Posterior vena cava (tissue), 2 donors: Measurements from ENCODE around the gene BSX. TPM values are rescaled to one million over a fixed set of nuclear protein-coding genes. Genes with fewer than 3 reads are reported as not detected.

Source experiments
- DNase-seq: peaks from one replicate; pipeline ENCODE4 v3.0.0-alpha.2; 2020; ENCODE audit warnings: low spot score
- intact Hi-C, 2 donors: fragments of 100-400 bp; cut with DNase I; formaldehyde crosslinking; loops; one replicate each; pipeline versions ENCODE4 v1.14.1 to v1.14.2; 2022 to 2023
- long read RNA-seq, 2 donors: library from polyadenylated mRNA; unstranded; transcript quantifications; one replicate each; pipeline ENCODE4 v2.0.0, GENCODE V29; 2020 to 2021
- total RNA-seq, 2 donors: library from RNA; stranded (reverse); fragmentation: NEBNext Ultra II Directional; extraction: Animal tissue kit (Norgen Biotek cat#: 25700); gene quantifications; one replicate each; pipeline ENCODE4 v1.2.1, GENCODE V29; 2021
- donor health status: DM: yes; HTN: yes; CAD: no.
- donor health status: DM: yes; HTN: yes; CAD: no.

The BSX gene
- total RNA-seq, result not detected
- long read RNA-seq, donor 1, result 0 reads
- long read RNA-seq, donor 2, result 0 reads

DNA sequence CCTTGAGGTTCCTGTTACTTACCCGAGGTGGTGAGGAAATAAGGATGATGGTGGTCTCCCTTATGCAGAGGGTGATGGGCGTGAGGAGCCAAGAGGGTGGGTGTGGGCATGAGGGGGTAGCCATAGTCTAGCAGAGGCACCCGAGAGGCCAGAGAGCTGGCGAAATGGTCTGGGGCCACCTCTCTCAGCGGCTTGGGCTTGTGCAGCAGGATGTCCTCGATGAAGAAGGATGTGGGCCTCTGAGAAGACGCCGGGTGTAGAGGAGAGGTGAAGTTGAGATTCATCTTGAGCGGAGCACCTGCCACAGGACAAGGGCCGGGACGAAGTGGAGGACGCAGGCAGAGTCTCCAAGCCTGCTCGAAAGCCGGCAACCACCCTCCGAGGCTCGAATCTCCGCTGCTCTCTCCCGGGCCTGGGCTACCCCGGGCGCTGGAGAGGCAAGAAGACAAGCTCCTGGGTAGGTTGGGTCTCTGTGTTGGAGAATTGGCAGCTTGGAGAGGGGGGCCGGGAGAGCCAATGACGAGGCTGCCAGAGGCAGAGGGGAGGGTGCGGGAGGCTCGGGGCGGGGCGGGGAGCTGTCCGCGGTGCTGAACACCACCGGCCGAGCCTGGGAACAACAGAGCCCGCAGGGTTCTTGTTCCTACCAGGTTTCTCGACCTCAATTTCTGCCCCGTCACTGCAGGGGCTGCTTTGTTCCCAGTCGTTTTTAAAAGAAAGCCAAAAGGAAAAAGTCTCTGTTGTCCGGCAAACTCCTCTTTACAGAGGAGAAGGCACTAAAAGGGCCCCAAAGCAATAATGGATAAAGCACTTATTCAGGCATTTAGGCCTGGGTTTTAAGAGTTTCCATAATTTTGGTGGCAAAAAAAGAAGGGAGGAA is at the start of gene BSX:
TSS of gene BSX (minus strand) at position 447 of the 877 bp plus-strand sequence. CDS start at position 284, 163 bp downstream.
- intact Hi-C loops, result no loop called here
- no peak for DNase-seq

DNA sequence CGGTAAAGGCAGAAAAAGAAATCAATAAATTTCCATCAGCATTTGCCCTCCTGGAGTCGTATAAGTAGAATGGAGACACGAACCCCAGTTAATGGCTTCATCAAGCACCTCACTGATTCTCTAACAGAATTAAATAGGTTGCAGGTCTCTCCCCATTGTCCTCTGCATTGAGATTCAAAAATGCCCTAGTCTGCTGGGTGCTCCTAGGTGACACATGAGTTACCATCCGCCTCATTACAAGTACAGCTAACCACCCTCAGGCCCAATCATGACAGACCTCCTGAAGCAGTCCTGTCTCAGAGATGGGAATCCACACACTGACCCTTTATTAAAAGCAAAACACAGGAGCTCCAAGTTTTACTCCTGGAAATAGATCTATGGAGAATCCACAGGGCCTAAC is 48.9 kb upstream of the BSX start:
- intact Hi-C loops, result no loop called here
- DNase-seq, result no peak

DNA sequence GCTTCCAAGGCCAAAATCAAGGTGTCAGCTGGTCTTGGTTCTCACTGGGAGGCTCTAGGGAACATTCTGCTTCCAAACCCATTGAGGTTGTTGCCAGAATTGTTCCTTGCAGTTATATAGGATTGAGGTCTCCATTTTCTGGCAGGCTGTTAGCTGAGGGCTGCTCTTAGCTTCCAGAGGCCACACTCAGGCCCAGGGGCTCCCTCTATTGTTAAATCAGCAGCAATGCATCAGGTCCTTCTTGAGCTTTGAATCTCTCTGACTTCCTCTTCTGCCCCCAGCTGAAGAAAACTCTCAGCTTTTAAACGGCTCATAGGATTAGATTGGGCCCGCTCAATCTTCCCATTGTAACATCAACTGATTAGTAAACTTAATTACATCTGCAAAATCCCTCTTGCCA is 39.3 kb upstream of the BSX start:
- intact Hi-C loops, result loop anchor here in 1 of 2 donors (10.0 kb wide), 1 partner anchor 136 kb away; the partner anchor contains the start of gene JHY
- DNase-seq, result no peak

DNA sequence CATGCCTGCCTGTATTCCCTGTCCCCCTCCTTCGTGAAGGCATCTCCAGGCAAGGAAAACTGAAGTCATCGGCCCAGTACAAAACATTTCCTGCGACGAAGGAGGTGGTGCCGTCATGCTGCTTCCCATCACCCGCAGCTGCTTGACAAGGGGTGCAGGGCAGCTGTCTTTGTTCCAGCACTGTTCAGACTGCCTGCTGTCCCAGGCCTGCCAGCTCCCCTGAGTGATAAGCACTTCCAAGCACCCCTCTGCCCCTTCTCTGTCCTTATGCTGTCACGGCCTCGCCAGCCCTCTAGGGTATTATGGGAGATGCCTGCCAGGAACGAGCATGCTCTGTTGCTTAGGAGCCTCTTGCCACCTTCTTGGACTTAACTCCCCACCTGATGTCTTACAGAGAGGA is 37.1 kb upstream of the BSX start:
- intact Hi-C loops, result loop anchor here (10.0 kb wide), 2 partner anchors 154 to 1764 kb away; no protein-coding TSS in a partner anchor
- DNase-seq, result no peak

DNA sequence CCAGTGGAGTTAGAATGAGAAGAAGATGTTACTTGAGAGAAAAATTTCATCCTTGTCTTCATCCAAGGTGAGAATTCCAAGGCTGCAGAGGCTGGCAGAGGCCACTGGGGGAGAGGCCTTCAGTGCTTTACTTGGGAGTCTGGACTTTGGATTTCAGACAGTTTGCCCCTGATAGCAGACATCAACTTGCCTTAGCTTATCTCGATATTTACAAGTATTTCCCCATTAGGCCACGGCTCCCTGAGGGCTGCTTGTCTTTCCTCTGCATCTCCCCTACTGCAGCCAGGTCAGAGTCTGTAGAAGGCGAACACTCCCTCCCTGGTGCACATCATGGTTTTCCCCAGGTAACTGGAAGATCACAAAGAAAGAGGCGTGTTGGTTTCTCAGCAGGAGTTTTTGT is 29.9 kb upstream of the BSX start:
- DNase-seq, result no peak
- intact Hi-C loops, result loop anchor here (10.0 kb wide), 2 partner anchors 147 to 1757 kb away; no protein-coding TSS in a partner anchor

DNA sequence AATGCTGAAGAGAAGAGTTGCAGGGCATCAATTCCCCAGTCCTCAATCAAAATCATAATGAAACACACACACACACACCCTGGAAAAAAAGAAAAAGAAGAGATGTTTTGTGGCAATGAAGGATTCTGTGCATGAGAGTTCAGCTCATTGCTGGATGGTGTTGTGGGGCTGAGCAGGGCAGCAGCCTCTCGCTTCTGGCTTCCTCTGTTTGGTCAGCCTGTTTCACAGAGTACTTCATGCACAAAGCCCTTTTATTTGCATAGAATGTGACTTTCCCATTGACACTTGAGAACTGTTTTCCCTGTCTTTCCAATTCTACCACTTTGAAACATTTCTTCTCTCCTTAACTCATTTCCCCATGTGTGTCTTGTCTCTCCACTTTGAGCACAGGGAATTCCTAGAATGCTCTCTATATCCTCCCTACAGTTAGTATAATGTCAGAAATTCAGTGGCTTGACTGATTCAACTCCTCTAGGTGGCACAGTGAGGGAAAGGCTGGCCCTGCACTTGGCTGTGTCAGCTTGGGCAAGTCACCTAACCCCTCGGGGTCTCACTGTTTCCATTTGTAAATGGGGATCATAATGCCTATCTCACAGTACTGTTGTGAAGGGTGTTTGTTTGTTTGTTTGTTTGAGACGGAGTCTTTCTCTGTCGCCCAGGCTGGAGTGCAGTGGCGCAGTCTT is 25.4 kb upstream of the BSX start:
- intact Hi-C loops, result no loop called here
- no peak for DNase-seq

DNA sequence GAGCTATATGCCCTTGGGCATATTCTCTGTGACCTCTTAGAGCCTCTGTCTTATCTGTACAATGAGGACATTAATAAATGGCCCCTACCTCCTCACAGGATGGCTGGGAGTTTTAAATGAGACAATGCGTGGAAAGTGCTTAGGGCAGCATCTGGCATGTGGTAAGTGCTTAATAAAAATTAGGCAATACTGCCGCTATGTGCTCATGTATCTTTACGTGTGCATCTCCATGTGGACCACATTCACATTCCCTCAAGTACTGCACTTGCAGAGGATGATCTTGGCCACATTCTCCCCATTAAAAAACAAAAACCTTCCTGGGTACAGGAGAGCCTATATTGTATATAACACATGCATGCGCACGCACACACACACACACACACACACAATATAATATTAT is 19.1 kb upstream of the BSX start:
- DNase-seq, result no peak
- intact Hi-C loops, result no loop called here

DNA sequence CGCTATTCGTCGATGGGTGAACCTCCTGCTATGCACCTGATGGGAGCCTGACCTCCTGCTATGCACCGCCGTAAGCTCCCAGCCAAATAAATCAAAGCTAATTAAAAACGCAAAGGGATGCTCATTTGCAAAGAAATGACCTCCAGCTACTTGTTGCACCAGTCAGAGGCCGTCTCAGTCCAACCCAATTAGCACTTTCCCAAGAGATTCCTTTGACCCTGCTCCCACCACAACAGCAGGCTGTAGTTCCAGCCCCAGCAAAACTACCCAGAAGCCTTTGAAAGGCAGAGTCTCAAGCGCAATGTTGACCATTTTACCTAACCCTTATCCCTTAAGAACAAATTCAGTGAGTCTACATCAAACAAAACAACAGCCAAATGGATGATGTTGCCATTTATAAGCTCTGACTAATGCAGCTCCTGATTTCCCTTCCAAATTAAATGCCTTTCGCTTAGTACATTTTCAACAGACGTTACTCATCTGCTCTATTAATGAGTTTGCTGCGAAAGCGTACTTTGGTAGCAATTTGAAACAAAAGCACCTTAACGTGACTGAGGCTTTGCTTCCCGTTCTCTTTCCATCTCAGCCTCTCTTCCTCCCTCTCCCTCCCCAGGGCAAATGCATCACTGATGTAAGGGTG is 17.2 kb upstream of the BSX start:
- DNase-seq, result no peak
- intact Hi-C loops, result no loop called here

DNA sequence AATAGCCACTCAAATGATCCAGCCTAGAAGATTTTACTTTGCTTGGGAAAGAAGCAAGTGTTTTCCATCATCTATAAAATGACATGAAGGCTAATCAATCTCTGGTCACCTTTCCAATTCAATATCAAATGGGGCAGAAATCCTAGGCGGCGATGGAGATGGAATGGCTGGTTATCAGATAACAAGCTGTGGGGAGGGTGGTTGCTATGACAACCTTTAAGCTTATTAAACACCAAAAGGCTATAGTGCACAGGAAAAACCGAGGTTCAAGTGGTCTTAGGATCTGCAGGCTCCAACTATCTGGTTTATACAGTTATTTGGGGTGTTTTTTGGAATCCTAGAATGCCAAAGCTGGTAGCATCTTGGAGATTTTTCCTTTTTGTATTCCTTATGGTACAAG is 13.9 kb upstream of the BSX start:
- no peak for DNase-seq
- intact Hi-C loops, result no loop called here

DNA sequence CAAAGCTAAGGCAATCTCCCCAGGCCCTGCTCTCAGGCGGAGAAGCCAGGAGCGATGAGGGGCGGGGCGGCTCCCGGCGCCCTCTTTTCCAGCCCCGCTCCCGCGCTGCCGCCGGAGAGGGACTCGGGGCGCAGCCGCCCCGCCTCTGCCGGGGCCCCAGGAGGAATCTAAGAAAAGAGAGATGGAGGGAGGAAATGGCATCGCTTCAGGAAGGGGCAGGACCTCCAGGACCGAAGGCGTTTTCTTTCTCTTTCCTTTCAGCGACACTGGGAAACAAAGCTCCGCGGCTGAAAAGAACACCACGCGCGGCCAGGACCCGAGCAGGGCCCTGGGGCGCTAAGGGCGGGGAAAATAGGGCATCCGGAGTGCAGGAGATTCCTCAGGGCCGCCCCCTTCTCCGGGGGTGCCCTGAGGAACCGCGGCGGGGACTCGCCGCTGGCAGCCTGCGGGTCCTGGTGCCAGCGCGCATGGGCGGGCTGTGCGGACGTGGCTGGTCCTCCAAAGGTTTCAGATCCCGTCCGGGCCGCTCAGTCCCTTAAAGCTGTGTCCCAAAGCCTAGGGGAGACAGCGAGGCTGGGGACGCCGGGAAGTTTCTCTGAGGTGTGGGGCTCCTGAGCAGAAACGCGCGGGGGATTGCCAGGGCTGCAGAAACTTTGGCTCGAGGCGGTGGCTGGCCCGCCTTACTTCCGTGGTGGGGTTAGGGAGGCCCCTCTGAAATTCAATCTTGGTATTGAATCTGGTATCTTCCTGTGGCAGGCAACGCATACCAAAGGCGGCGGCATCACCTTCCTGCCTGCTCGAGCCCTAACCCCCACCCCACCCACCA is 2.8 kb upstream of the BSX start:
- intact Hi-C loops, result no loop called here
- DNase-seq, result no peak

DNA sequence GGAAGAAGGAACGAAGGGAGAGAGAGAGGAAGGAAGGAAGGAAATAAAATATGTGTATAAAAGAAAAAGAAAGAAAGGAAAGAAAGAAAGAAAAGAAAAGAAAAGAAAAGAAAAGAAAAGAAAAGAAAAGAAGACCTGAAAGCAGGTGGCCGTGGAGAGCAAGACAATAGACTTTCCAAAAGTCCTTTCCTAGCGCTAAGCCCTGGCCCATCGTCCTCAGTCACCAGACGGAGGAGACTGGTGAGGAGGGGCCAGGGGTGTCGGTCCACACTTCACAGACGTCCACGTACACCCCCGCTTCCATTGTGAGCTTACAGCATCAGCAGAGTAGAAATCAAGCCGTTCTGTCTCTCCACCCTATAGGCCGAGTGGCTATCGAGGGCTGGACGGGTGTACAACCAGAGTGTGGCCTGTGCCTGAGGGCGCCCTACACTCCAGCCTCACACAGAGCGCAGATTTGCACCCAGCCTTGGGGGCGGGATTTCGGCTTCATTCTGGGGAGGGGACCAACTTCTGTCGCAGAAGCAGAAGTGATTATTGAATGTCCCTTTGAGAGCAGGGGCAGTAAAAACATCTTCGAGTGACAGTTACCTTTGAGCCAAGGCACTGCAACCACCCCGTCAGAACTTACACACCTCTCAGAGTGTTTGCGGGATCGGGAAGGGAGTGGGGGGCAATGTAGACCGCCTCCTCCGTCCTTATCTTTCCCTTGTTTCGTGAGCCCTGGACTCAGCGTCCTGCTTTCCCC is 2.0 kb upstream of the BSX start:
- DNase-seq, result no peak
- intact Hi-C loops, result no loop called here

DNA sequence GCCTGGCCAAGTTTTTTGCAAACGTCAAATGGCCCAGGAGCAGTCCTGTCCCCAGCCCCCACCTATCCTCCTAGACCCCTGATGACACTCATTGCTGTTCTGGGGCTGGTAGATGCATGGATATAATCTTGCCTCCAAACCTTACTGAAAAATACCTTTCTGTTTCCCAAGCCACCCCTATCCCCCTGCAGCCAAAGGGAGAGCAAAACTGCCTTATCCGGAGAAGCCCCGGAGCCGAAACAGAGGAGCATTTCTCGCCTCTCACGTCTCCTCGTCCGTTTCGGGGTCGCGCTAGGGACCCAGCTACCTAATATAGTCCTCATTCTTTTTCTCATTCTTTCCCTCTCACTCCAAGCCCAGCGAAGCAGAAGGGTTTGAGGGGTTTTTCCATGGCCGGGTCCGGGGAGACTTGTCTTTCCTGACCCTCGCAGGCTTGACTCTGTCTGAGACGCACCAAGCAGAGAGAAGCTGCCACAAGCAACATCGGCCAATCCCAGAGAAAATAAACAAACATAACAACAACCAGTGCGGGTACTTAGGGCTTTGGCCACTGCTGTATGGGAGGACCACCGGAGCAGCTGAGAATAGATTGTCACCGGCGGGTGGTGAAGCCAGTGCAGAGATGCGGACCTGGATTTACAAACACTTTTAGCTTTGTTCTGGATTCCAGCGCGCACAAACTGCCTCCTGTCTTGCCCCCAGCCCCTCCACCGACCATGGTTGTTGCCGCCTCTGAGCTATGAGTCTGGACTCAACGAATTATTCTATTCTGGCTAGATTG is 1.6 kb downstream of the BSX start:
- no peak for DNase-seq
- intact Hi-C loops, result no loop called here

DNA sequence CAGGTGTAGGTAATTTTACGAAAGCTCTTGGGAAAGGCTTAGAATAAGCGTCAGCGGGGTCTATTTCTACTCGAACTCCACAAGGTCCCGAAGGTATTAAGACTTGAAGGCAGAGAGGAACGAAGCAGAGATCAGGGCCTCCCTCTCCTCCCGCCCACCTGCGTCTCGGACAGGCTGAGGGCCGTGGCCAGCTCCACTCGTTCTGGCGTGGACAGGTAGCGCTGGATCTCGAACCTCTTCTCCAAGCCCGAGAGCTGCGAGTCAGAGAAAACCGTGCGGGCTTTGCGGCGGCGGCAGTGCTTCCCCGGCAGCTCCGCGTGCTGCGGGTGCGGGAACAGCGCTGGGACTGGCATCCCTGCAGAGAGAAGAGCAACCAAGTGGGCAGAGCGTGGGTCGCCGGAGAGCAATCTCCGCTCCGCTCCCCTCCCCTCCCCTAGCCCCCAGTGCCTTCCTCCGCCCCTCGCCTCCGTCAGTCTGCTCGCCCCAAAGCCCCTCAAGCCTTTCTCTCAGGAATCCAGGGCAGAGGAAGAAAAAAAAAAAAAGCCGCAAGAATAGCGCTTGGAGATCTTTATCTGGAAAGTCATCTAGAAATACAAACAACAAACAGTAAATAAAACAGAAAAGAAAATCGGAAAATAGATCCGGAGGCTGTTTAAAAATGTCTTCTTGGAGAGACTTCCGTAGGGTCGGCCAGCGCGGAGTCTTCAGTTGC is 2.4 kb downstream of the BSX start:
- no peak for DNase-seq
- intact Hi-C loops, result no loop called here

DNA sequence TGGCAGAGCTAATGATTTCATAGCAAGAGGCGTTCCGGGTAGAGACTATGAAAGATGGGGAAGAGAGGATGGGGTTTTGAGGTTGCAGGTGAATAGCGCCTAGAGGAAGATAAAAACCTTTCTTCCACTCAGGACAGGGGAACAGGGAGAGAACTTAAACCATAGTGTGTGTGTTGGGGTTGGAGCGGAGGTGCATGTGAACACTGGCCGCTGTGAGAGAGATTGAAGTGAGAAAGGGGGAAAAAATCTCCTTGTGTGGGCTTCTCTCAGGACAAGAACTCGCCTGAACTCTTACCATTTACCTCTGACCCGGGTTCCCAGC is 3.4 kb downstream of the BSX start:
- DNase-seq, result no peak
- intact Hi-C loops, result no loop called here

DNA sequence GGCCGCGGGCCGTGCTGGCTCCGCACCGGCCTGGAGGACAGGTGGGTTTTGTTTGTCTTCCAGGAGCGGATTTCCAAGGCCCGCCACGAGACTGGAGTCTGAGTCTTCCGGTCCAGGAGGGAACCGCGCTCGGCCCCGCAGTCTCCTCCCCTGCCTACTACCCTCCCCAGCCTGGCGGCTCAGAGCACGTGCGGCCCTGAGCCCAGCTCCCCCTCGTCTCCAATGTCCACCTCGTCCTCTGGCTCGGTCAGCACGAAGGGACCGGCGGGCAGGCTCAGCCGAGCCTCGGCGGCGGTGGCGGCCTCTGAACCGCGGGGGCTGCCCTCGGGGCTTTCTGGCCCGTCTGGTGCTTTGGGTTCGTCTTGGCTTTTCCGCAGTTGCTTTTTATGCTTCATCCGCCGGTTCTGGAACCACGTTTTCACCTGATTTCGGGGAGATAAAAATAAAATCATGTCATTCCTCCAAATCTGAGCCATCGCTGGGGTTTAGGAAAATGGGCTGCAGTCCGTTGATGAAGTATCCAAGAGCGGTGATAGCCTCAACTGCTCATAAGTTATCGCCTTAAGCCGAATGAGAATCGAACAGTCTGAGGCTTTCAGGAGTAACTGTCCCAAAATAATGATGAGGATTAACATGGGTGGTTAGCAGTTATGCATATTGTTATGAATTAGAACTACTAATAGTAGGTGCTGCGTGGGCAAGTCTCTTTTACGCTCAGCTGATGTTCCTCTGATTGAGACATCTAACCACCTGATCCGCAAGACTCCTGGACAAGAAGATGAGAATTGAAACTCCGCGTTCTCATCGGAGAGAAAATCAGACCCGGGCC is 4.0 kb downstream of the BSX start:
- intact Hi-C loops, result no loop called here
- no peak for DNase-seq

DNA sequence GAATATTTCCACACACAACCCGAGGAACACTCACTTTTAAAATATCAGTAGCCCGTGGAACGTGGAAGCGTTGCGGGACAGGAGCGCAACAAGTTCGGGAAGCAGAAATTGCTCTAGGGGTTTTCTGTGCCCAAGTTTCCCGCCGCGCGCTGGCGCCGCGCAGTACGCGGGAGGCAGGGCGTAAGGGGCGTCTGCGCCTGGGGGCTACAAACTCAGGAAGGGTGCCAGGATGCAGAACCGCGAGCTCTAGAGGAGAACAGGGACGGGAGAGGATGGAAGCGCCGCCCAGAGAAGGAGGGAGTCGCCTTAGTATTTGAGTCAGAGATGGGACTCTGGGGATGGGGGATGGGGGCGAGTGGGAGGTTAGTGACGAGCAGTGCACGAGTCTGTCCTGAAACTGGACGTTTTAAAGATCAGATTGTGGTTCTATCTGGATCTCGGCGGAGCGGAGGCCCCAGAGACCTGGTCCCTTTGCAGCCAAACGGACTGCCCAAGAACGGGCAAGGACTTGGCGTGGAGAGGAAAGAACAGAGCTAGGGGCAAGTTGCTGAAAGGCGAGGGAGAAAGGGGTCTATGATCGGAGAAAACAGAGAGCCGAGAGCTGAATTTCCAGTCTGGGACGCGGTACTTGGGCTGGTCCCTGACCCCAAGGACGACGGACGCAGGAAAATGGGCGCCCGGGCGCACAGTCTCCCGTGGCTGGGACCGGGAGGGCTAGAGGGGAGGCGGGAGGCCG is 4.7 kb downstream of the BSX start:
- DNase-seq, result no peak
- intact Hi-C loops, result no loop called here
